TTC549 (cell line): ENCODE measurements around the gene UTP11.
"Not testable (repeated sequence)": the region's sequence is repeated elsewhere in the genome, so short reads cannot be mapped to it uniquely, and the experiment has no call there.

Experiments
- FAIRE-seq: peaks from 2 replicates; lab custom pipeline; 2012; peaks lifted over from hg19 to GRCh38; lab: Jason Lieb, UNC

The UTP11 gene

DNA sequence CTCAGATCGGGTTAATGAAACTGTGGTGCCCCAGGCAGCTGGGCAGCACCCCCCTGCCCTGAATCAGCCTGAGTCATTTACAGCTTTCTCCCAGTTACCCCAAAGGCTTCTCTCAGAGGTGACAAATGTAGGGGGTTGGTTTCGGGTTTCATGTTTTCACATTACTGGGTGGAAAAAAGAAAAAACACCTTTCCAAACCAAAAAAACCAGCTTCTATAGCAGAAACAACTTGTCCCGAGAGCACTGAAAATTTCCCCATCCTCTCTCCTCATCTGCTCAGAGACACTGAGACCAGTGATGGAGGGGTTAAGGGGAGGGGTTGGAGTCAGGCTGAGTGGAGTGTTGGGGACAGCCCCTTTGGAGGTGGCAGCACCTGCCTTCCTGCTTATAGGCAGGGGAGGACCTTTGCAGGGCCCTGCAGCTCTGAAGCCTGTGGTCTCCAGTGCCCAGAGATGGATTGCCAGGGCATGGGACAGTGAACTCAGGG is 15.6 kb downstream of the UTP11 start:
- no peak for FAIRE-seq

DNA sequence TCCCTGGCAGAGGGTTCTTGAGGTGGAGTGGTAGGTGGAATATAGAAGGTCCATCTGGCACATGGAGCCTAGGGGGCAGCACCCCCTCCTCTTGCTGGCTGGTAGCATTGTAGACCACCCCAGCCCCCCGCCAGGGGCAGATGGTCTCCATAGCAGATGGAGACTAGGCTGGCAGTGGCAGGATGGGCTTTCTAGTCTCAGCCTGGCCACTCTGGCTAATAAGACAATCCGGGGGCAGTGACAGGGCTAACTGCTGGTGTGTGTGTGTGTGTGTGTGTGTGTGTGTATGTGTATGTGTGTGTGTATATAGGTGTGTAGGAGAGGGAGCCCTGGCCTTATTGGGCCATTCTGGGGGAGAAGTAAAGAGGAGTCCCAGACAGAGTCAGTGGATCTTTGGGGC is 16.1 kb downstream of the UTP11 start:
- FAIRE-seq = no peak

DNA sequence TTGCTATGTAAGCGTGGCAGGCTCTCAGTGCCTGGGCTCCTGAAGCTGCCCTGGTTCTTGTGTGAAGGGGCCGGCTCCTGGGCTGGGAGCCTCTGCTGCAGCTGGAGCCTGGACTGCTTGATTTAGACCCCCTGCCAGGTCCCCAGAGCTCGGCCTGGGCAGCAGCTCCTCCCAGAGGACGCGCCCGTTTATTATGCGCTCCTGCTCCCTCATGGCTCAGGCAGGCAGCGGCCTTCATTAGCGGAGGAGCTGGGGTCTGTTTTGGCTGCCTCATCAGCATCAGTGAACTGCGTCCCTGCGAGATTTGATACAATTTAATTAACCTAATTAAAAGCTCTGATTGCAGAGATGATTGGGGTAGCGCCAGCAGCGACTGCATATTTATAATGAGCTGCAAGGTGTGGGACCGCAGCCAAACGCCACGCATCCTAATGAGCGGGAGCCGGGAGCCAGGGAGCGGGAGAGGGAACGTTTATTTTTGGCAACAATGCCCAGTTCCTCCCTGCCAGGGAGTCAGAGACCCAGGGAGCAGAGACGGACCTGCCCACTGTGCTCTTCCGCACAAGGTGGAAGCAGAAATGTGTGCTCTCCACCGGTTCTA is 16.6 kb downstream of the UTP11 start:
- FAIRE-seq = no peak

DNA sequence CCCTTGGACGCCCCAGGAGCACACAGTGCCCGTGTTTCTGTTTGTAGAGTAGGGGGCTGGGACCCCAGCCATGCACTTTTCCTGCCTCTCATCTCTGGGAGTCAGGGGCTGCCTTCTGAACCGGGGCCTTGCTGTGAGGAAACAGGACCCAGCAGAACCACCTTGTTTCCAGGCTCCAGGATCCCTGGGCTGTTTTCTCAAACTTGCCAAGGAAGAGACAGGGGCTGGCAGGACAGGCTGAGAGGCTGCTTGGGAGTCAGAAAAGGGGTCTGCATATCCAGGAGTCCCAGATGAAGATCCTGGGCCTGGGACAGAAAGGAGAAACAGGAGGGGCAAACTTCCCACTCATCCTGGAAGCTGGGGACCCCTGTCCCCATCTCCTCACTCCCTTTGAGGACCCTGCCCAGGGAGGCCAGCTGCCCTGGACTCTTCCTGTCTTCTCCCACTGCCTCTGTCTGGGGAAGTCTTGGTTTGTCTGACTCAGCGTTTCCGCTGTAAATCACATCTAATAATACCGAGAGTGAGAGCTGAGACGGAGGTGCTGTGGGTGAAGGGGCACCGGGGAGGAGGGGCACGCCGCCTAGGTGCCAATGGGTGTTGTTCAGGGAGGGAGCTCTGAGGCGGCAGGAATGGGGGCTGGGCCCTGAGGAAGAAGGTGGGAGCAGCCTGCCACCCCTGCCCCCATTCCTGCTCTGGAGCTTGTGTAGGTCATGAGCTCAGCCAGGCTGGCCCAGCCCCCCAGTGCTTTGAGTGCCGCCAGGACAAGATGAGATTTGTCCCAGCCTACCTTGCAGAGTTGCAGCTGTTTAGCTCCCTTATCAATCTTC is 17.4 kb downstream of the UTP11 start:
- FAIRE-seq = no peak

DNA sequence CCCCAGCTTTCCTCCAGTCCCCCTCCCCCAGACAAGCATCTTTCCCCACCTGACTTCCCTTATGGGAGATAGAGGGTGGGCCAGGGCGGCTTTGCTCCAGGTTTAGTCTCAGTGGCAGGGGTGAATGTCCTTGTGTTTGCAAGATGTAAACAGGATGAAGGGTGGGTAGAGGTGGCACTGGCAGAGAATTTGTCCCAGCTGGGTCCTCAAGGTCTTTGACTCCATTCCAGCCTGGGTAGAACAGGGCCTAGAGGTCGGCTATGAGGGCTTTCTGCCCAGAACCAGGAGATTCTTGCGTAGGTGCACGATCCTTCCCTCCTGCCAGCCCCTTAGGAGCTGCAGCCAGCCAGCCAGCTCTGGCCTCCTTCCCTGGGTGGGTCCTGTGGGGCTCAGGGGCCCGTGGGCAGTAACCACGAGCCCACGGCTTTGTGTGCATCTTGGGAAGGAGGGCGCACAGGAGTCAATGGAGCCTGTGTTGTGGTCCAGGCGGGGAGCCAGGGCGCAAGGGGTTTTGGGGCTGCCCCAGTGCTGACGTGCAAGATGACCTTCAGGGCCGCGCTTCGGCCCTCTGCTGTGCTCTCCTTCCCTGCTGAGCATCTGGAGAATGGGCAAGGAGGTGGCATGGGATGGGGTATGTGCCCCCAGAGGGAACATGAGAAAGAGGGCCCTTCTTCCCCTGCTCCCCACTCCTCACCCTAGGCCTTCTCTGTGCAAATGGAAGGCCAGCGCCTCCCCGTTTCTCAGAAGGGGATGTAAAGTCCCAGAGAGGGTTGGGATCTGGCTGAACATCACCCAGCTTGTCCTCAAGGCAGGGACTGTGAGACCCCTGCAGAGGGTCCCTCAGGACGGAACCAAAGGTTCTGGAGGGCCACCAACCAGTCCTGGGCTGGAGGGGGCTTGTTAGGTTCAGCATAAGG is 18.3 kb downstream of the UTP11 start:
- FAIRE-seq = no peak

DNA sequence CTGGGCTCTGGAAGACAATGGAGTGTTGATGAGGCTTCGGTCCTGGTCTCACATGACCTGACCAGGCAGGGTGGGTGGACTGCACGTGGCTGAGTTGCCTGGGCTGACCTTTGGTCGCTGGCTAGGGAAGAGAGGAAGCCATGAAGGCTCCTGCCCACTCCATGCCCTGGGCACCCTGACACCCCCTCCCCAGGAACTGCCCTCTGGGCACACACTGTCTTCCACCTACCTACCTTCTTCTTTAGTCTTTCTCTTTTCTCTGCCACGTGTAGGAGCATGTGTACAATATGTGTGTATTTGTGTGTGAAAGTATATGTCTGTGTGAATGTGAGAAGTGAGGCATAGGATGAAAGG is 19.0 kb downstream of the UTP11 start:
- no peak for FAIRE-seq

DNA sequence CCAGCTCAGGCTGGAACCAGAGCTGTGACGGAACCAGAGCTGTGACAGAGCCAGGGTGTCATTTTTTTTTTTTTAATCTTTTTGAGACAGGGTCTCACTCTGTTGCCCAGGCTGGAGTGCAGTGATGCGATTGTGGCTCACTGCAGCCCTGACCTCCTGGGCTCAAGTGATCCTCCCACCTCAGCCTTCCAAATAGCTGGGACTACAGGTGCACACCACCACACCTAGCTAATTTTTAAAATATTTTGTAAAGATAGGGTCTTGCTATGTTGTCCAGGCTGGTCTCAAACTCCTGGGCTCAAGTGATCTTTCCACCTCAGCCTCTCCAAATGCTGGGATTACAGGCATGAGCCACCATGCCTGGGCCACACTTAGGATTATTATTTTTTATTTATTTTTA is 20.5 kb downstream of the UTP11 start:
- FAIRE-seq = not testable (repeated sequence)

DNA sequence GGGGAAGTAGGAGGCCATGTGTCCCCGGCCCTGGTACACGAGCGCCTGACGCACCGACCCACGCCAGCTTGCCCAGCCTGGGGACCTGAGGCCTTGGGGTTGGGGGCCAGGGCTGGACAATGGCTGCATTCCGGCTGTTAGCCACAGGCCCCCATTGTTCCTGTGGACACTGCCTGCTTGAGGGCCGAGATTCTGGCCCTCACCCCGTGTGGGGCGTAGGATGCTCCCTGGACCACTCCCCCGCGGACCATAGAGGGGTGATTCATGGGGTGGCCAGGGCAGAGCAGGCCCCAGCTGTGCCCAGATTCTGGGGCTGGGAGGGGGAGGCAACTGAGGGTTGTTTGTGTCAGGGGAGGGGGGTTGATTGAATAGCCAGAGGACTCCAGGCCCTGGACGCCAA is 22.3 kb downstream of the UTP11 start:
- no peak for FAIRE-seq

DNA sequence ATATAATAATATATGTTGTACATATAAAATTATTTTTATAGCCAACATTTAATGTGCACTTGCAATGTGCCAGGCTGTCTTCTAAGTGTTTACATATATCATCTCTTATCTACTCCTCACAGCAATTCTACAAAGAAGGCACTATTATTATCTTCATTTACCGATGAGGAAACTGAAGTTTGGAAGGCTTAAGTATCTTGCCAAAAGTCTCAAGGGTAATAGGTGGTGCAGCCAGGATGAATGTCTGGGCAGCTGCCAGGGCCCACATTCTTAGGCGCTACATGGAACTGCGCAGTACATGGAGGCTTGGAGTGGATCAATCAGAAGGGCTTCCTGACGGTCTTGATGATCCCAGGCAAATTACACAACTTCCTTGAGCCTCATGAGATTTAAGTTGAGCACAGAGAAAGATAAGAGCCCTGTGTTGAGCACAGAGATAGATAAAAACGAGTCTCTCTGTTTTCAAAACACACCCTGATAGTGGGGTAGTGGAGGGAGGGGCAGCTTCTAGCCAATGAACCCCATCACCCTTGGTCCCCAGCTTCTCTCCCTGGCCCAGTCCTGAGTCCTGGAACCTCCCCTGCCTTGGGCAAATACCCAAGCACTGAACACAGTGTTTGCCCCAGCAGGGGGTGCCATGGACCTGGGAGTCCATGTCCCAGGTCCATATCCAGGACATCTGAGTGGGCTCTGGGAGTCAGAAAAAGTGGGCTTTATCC is 24.8 kb downstream of the UTP11 start:
- FAIRE-seq = no peak

DNA sequence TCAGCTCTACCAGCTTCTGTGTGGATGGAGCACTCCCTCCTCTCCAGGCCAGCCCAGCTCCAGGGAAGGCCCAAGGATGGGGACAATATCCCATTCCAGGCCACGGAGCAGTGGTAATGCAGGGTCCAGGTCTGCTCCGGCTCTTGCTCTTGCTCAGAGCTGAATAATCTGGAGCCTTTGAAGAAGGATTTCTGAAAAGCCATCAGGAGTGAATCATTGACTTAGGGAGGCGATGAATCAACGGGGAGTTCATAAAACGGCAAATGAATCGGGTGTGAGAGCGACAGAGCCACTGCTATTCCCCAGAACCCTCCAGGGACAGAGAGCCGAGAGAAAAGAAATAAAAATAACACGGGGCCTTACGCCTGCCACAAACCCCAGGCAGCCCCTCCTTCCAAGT is 26.3 kb downstream of the UTP11 start:
- FAIRE-seq = no peak

DNA sequence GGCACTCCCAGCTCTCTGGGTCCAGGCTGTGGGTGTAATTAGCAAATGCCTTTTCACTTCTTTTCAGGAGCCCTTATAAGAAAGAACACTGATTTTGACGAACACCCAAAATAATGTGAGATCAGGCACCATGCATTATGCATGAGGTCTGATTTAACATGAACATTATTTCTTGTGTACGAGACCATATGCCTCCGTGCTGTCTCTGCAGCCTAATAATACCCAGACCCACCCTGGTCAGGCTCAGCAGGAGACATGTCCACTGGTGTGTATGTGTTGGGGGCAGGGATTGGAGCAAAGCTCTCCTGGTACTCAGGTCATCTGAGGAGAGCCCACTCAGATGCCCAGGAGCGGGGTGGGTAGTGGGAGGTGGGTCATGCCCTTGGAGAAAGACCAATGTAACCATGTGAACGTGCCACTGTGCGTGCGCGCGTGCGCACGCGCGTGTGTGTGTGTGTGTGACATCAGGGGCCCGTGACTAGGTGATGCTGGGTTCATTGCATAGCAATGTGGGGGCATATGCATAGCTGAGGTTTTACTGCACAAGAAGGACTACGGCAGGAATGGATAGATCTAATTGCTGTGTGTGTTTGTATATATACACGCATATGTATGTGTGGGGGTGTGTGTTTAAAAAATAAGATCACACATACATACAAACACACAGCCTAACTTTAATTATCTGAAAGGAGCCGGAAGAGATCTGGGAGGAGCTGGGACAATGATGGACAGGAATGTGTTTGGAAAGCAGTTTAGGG is 27.0 kb downstream of the UTP11 start:
- no peak for FAIRE-seq

DNA sequence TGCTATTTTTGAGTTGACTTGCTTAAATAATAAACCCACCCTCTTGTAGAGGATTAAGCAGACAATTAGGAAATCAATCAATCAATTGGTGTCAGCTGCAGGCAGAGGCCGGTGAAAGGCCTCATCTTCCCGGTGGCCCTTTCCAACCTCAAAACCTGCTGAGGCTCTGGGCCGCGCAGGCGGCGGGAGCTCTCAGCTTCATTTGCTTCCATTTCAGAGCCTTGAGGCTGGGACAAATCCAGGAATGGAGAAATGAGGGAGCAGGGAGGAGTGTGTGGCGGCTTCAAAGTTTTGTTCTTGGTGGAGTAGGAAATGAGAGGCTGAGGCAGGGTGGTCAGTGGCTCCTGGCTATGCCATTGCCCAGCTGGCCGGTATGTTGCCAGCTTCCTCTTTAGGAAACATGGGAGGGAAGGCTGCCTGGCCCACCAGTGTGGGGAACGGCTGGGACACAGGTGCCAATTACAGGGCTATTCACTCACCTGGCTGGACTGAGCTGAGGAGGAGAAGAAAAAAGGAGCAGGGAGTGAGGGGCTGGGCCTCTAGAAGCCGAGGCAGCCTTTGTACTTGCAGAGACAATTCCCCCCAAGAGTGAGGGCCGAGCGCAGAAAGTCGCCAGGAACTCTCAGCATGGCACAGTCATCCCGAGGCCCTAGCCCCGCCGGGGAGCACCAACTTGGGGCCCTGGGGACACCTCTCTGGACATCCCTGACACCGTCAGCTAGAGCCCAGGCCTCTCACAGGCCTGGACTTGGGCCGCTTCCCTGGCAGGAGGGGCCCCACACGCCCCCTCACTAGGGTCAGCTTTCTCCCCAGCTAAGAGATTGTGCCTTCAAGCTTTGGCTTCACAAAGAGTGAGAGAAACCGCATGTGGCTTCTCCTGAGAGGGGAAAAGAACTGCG is 29.7 kb downstream of the UTP11 start:
- no peak for FAIRE-seq

DNA sequence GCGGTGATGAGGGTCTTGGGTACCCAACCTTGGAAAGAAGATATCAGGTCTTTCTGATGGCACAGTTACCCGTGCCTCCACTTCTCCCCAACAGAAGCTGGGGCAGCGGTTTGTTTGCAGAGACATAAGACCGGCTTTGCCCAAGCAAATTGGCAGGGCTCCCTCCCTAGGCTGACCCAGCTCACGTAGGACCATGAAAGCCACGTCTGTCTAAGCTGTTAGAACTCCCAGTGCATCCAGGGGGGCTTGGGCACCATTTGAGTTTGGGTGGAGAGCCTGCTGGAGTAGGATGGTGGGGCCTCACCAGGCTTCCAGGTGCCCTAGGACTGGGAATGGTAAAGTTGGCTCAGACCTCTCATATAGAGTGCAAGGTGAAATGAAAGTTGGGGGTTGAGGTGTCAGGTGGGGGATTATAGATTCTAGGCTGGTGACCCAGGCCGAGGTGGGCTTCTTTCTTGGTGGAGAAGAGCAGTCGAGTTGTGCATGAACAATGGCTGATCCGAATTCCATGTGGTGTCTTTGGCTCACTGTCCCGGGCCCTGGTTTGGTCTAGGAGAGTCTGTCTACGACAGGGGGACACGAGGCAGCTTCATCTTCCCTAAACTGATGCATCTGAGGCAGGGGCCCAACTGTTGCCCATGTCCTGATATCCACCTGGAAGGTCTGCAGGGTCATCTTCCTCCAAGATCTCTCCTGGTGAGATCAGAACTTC is 30.7 kb downstream of the UTP11 start:
- FAIRE-seq = no peak

DNA sequence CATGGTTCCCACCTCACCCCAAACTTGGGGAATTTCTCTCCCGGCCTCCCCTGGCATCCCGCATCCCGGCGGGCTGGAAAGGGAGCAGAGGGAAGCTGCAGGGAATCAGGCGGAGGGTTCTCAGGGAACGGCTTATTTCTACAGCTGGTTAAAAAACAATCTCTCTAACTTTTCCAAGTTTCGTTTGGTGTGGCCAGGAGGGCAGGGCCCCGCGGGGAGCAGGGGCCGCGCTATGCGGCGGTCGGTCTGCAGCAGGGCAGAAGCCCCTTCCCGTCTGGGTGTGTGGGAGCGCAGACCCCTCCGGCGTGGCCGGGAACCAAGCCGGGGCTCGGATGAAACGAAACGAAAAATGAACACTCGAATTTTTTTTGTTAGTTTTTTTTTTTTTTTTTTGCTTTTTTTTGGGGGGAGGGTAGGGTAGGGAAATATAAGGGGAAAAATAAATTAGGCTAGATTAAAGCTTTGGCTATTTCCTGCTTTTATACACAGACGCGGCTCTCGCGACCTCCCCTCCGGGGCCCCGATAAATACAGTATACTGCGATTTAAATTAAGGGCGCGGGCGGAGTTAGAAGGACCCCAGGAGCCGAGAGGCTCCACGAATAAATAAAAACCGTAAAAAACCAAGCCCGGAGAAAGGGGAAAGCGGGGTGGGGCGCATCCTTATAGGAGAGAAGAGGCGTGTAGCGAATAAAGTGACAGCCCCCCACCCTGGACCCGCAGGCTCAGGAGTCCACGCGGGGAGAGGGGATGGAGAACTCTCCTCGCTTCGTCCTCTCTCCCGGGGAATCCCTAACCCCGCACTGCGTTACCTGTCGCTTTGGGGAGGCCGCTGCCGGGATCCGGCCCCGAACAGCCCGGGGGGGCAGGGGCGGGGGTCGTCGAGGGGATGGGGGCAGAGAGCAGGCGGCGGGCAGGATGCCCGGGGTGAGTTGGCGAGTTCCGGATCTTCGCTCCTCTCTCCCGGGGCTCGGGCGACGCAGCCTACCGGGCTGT is 32.0 kb downstream of the UTP11 start:
- no peak for FAIRE-seq

DNA sequence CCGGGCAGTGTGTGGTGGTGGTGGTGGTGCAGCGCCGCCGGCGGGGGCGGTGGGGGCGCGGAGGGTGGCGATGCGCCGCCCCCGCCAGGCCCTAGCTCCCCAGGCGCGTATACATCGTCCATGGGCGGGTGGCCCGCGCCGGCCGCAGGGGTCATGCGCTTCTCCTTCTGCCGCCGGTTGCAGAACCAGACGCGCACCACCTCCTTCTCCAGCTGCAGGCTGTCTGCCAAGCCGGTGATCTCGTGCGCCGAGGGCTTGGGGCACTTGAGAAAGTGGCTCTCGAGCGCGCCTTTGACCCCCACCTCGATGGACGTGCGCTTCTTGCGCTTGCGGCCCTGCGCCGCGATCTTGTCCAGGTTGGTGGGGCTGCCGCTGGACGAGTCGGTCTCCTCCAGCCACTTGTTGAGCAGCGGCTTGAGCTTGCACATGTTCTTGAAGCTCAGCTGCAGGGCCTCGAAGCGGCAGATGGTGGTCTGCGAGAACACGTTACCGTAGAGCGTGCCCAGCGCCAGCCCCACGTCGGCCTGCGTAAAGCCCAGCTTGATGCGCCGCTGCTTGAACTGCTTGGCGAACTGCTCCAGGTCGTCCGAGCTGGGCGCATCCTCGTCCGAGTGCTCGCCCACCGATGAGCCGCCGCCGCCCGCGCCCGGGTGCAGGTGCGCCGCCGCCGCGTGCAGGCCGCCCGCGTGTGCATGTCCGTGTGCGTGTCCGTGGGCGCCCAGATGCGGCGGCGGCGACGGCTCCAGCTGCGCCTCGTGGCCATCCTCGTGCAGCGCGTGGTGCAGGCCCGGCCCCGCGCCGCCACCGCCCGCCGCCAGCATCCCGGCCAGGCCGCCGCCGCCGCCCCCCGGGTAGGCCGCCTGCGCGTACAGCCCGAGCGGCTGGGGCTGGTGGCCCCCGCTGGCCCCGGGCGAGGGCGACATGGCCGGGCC is 33.1 kb downstream of the UTP11 start:
- no peak for FAIRE-seq

DNA sequence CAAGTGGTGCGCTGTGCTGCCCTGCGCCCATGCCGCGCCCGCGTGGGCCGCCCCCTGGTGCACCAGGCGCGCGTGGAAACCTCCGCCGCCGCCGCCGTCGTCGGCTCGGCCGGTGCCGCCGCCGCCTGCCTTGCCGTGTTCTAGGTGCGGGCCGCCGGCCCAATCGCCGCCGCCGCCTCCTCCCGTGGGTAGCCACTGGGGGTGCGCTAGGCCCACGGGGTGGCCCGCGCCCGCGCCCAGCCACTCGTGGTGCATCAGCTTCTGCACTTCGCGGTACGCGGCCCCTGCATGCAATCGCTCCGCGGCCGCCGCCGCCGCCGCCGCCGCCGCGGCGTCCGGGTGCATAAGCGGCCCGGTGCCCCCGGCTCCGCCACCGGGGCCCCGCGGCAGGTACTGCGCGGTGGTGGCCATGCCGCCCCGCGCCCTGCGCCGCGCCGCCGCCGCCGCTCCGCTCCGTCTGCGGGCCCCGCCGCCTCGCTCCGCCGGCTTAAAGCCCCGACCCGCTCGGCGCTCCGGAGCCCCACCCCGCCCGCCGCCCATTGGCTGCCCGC is 33.9 kb downstream of the UTP11 start, which contains the start of gene POU3F1:
POU3F1 (minus strand) TSS at position 461 of the 551 bp plus-strand sequence; CDS start at position 411, 50 bp downstream.
- no peak for FAIRE-seq
